WERI-Rb-1 (cell line): ENCODE measurements around the gene RTTN.

Experiments used
- DNase-seq: peaks from one replicate; pipeline ENCODE4 v3.0.0-alpha.2; 2020
- H3K27ac ChIP-seq: fragments of 250-450 bp; sonication (Bioruptor Pico); 2 replicates; pipeline ENCODE4 v1.5.1; 2020; ENCODE audit warnings: mild to moderate bottlenecking, moderate library complexity
- H3K27me3 ChIP-seq: fragments of 250-450 bp; sonication (Bioruptor Pico); 2 replicates; pipeline ENCODE4 v1.5.1; 2021; ENCODE audit warnings: mild to moderate bottlenecking, low read depth, moderate library complexity; ENCODE audit not compliant: insufficient read depth, severe bottlenecking
- H3K36me3 ChIP-seq: fragments of 250-450 bp; sonication (Bioruptor Pico); 2 replicates; pipeline ENCODE4 v1.5.1; 2020; ENCODE audit warnings: mild to moderate bottlenecking, moderate library complexity
- H3K4me3 ChIP-seq: 2 replicates; pipeline ENCODE4 v1.5.1; 2011; ENCODE audit warnings: low read depth, mild to moderate bottlenecking, control low read depth, low read length
- H3K9me3 ChIP-seq: fragments of 250-450 bp; sonication (Bioruptor Pico); 2 replicates; pipeline ENCODE4 v1.5.1; 2021; ENCODE audit warnings: mild to moderate bottlenecking, moderate library complexity; ENCODE audit not compliant: severe bottlenecking
- CTCF ChIP-seq: IDR thresholded peaks from 2 replicates; pipeline ENCODE4 v1.5.1; 2011; ENCODE audit warnings: low read depth, mild to moderate bottlenecking, control low read depth, inconsistent platforms, low read length

The RTTN gene

DNA sequence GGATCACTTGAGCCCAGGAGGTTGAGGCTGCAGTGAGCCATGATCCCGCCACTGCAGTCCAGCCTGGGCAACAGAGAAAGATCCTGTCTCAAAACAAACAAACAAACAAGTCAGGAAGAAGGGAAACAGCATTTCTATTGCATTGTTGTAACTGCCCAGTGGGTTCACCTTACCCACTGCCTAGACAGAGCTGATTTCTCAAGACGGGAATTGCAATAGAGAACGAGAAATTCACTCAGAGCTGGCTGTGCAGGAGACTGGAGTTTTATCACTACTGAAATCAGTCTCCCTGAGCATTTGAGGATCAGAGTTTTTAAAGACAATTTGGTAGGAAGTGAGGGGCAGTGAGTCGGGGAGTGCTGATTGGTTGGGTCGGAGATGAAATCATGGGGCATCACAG, 24.2 kb upstream of the RTTN start:
- H3K9me3 ChIP-seq: no peaks in the 10 kb centered on the region
- DNase-seq: no peak
- TF ChIP-seq CTCF: no peak
- no peaks in the 10 kb centered on the region for H3K27me3 ChIP-seq
- no peak overlapping the region for H3K4me3 ChIP-seq
- H3K36me3 ChIP-seq: no peaks in the 10 kb centered on the region
- no peak overlapping the region for H3K27ac ChIP-seq

- no peaks in the 10 kb centered on the region for H3K36me3 ChIP-seq
- H3K27ac ChIP-seq: no peak overlapping the region
- no peaks in the 10 kb centered on the region for H3K27me3 ChIP-seq
- no peaks in the 10 kb centered on the region for H3K9me3 ChIP-seq
- no peak for DNase-seq
- no peak overlapping the region for H3K4me3 ChIP-seq
- no peak for TF ChIP-seq CTCF
Observed at GRCh38 chr18:70228536-70228935, 23.0 kb upstream of the RTTN start.

DNA sequence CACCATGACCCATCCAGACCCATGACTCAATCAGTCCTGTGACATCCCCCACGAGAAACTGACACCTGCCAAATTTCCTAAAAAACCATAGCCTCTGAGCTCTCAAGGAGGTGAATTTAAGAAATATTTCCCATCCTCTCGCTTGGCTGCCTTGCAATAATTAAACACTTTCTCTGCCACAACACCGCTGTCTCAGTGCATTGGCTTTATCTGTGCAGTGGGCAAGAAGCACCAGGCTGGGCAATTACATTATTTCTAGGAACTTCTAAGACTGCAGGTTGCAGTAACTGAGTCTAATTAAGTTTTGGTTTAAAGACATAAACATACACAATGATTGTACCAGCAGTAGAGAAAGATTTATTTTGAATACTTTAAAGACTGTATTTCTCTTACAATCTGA, 22.0 kb upstream of the RTTN start:
- no peaks in the 10 kb centered on the region for H3K27me3 ChIP-seq
- no peak for TF ChIP-seq CTCF
- no peak overlapping the region for H3K27ac ChIP-seq
- no peak for DNase-seq
- no peaks in the 10 kb centered on the region for H3K36me3 ChIP-seq
- H3K9me3 ChIP-seq: no peaks in the 10 kb centered on the region
- H3K4me3 ChIP-seq: no peak overlapping the region

- no peaks in the 10 kb centered on the region for H3K27me3 ChIP-seq
- DNase-seq: no peak
Observed at GRCh38 chr18:70221915-70222278, 16.4 kb upstream of the RTTN start.

DNA sequence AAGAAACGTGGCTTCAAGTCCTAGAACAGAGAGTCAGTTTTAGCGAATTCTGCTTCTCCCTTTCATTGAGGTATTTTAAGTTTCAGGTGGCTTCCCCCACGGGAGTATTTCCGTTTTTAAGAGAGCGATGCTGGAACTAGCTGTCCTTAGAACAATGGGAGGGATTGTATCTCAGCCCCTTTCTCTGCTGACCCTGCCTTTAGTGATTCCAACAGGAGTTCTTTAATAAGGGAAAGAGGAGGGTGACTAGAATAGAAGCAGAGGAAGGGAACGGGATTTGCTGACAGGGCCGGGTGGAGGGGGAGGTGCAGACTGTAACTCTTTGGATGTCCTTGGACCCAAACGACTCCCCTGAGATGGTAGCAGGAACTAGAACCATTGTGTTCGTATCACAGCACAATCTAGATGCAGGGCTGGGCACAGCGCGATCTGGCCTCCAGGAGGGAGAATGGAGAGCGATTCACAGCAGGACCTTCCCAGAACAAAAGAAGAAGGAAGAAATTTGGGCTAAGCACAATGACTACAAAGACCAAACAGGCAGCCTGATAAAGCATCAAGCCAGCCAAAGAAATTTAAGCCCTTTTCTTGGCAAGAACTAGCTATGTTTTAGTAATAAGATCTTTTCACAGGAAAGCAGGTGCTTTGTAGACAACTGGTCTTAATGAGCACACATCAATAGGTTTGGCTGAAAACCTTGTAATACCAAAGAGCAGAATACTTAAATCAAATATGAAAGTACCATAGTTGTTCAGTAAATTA, 15.8 kb upstream of the RTTN start:
- H3K36me3 ChIP-seq: no peaks in the 10 kb centered on the region
- no peaks in the 10 kb centered on the region for H3K9me3 ChIP-seq
- H3K4me3 ChIP-seq: no peak overlapping the region
- DNase-seq: no peak
- H3K27me3 ChIP-seq: no peaks in the 10 kb centered on the region
- no peak for TF ChIP-seq CTCF
- H3K27ac ChIP-seq: no peak overlapping the region

More at GRCh38 chr18:70221915-70222278, 16.4 kb upstream of the RTTN start:
- Histone ChIP-seq H3K36me3 (no peaks in the 10 kb centered on the region), H3K9me3 (no peaks in the 10 kb centered on the region), H3K4me3 (no peak overlapping the region), H3K27ac (no peak overlapping the region)
- no peak for TF ChIP-seq CTCF

DNA sequence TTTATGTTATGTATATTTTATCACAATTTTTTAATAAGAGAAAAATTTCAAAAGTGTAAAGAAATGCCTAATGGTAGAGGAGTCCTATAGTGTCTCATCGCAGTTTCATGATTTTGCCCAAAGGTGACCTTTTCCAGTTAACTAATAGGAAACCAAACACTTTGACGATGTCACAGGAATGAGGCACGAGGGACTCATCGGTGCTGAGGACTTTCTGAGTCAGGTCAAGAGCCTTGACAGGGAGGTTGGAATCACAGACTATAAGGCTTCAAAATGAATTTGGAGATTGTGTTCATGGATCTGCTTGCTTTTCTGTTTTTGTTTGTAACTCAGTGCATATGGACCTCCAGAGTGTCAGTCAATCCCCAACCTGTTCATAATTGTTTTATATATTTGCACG, 15.1 kb upstream of the RTTN start:
- no peaks in the 10 kb centered on the region for H3K9me3 ChIP-seq
- no peaks in the 10 kb centered on the region for H3K27me3 ChIP-seq
- no peak for TF ChIP-seq CTCF
- no peak overlapping the region for H3K27ac ChIP-seq
- no peak for DNase-seq
- no peak overlapping the region for H3K4me3 ChIP-seq
- H3K36me3 ChIP-seq: no peaks in the 10 kb centered on the region
